ENCODE data around the gene ELOVL1. TPM values are rescaled to one million over a fixed set of nuclear protein-coding genes. Genes with fewer than 3 reads are reported as not detected.

The ELOVL1 gene
- total RNA-seq, 1 experiment from 2014 or later = 128 TPM

DNA sequence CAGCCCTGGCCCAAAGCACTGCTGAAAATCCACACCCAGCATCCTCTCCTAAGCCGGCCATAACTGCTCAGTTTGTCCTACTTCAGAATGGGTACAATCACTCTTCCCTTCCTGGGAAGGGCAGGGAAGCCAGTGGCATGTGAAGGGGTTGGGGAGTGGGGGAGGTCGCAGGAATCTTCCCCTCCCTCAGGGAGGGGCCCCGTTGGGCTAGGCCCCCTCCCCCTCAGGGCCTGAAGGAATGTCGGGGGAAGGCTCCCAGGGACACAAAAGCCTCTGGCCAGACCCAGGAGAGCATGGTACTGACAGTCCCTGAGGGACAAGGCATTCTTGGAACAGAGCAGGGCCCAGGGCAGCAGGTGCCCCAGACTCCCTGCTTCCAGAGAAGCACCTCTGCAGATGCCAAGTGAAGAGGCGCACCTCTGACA lies 1.2 kb downstream of the ELOVL1 start:
- Histone ChIP-seq H3K9me3 (ENCODE audit: low read length) (no peaks in the 10 kb centered on the region), H3K4me1 (ENCODE audit: insufficient read depth, low read length) (peaks cover 44% of the 10 kb centered on the region), H3K79me2 (ENCODE audit: low read length) (peaks cover 65% of the 10 kb centered on the region), H3K36me3 (ENCODE audit: low read depth, low read length) (peaks cover 28% of the 10 kb centered on the region), H3K9me2 (replicated peaks; ENCODE audit: low read length) (no peaks in the 10 kb centered on the region), H3K4me2 (ENCODE audit: low read length) (peak overlapping the region; percentile 97), H3K27ac (ENCODE audit: low read length) (peak overlapping the region; percentile 88), H3K27me3 (ENCODE audit: low read length) (no peaks in the 10 kb centered on the region), H3K4me3 (ENCODE audit: low read length) (peak overlapping the region; percentile 86), H4K20me1 (ENCODE audit: low read length) (no peaks in the 10 kb centered on the region), H3F3A (ENCODE audit: low read length, unreplicated experiment) (peaks cover 11% of the 10 kb centered on the region), H3K9ac (ENCODE audit: low read length) (peak overlapping the region; percentile 91), H2AFZ (ENCODE audit: low read length) (no peak overlapping the region)
- POLR2A ChIA-PET (ENCODE audit: unreplicated experiment) = interaction anchor here (0.5 to 0.7 kb wide), 2 partner anchors 17 to 159 kb away, joined by 4 read pairs; no protein-coding TSS in a partner anchor
- no TSS peak for BruUV-seq (replicated peaks)
- ATAC-seq (peak; percentile 1), DNase-seq (peak; percentile 51)
- intact Hi-C loops (cut with micrococcal nuclease) = no loop called here
- CTCF ChIA-PET = no interaction called here
- TF ChIP-seq EZH2 (IDR thresholded peaks at IDR 0.05; ENCODE audit: low read length, unreplicated experiment) = no peak
- TF ChIP-seq EZH2phosphoT487 (IDR thresholded peaks at IDR 0.05; ENCODE audit: borderline replicate concordance, low read length) = no peak
- TF ChIP-seq, protein P1, sequence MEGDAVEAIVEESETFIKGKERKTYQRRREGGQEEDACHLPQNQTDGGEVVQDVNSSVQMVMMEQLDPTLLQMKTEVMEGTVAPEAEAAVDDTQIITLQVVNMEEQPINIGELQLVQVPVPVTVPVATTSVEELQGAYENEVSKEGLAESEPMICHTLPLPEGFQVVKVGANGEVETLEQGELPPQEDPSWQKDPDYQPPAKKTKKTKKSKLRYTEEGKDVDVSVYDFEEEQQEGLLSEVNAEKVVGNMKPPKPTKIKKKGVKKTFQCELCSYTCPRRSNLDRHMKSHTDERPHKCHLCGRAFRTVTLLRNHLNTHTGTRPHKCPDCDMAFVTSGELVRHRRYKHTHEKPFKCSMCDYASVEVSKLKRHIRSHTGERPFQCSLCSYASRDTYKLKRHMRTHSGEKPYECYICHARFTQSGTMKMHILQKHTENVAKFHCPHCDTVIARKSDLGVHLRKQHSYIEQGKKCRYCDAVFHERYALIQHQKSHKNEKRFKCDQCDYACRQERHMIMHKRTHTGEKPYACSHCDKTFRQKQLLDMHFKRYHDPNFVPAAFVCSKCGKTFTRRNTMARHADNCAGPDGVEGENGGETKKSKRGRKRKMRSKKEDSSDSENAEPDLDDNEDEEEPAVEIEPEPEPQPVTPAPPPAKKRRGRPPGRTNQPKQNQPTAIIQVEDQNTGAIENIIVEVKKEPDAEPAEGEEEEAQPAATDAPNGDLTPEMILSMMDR (conservative IDR thresholded peaks at IDR 0.05; ENCODE audit: low read depth, low read length) = no peak

DNA sequence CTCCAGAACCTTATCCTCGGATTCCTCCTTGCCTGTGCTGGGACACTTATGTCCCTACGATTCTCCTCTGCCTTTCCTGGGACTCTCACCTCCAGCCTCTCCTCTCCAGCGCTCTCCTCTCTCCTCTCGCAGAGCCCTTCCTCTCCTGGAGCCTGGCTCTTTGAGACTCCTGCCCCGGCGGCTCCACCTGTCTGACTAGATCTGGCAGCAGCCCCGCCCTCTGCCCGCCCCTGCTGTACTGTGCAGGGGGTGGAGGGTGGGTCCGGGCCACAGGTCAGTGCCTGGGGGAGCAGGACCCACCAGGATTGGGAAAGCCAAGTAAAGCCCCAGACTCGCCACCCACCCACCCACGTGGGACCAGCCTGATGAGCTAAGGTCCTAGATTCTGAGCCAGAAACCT lies 1.6 kb downstream of the ELOVL1 start:
- intact Hi-C loops (cut with micrococcal nuclease) = no loop called here
- peaks cover 65% of the 10 kb centered on the region for H3K79me2 ChIP-seq (ENCODE audit: low read length)
- H3K9ac ChIP-seq (ENCODE audit: low read length) = peak overlapping the region; percentile 91
- H3K27ac ChIP-seq (ENCODE audit: low read length) = peak overlapping the region; percentile 88
- H3K4me1 ChIP-seq (ENCODE audit: insufficient read depth, low read length) = peaks cover 44% of the 10 kb centered on the region
- H3K4me3 ChIP-seq (ENCODE audit: low read length) = peak overlapping the region; percentile 86
- TF ChIP-seq, protein P1 (conservative IDR thresholded peaks at IDR 0.05; ENCODE audit: low read depth, low read length) = no peak
- TF ChIP-seq EZH2phosphoT487 (IDR thresholded peaks at IDR 0.05; ENCODE audit: borderline replicate concordance, low read length) = no peak
- no peak for TF ChIP-seq EZH2 (IDR thresholded peaks at IDR 0.05; ENCODE audit: low read length, unreplicated experiment)
- peaks cover 11% of the 10 kb centered on the region for H3F3A ChIP-seq (ENCODE audit: low read length, unreplicated experiment)
- peaks cover 32% of the 10 kb centered on the region for H3K36me3 ChIP-seq (ENCODE audit: low read depth, low read length)
- H3K4me2 ChIP-seq (ENCODE audit: low read length) = peak overlapping the region; percentile 97
- peaks cover 4% of the 10 kb centered on the region; the same call in 1 of the 2 replicates for H4K20me1 ChIP-seq (ENCODE audit: low read length)
- no peaks in the 10 kb centered on the region for H3K9me3 ChIP-seq (ENCODE audit: low read length)
- no peaks in the 10 kb centered on the region for H3K9me2 ChIP-seq (replicated peaks; ENCODE audit: low read length)
- POLR2A ChIA-PET (ENCODE audit: unreplicated experiment) = no interaction called here
- no peaks in the 10 kb centered on the region for H3K27me3 ChIP-seq (ENCODE audit: low read length)
- CTCF ChIA-PET = no interaction called here
- peak; percentile 21 for ATAC-seq
- no TSS peak for BruUV-seq (replicated peaks)
- DNase-seq = peak; percentile 77
- no peak overlapping the region for H2AFZ ChIP-seq (ENCODE audit: low read length)

DNA sequence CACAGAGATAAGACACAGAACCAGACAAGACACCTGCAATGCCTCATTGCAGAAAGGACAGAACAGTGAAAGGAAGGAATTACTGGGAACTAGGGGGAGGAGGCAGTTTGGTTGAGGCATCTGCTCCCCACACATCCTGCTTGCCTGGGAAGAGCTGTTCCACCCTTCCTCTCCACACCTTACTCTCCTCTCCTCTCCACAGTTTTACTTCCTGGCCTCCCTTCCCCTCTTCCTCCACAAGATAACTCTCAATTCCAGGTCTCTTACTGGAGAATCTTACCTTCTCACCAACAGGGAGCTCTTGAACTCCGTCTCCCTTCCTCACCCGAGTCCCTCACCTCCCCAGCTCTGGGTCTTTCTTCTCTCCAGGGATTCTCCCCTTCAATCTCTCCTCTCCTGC lies 2.1 kb downstream of the ELOVL1 start:
- H3K4me3 ChIP-seq (ENCODE audit: low read length) = peak overlapping the region; percentile 86
- H3K4me1 ChIP-seq (ENCODE audit: insufficient read depth, low read length) = peaks cover 44% of the 10 kb centered on the region
- CTCF ChIA-PET = no interaction called here
- no peaks in the 10 kb centered on the region for H3K27me3 ChIP-seq (ENCODE audit: low read length)
- ATAC-seq (no peak), DNase-seq (no peak)
- H3K79me2 ChIP-seq (ENCODE audit: low read length) = peaks cover 66% of the 10 kb centered on the region
- peaks cover 7% of the 10 kb centered on the region for H4K20me1 ChIP-seq (ENCODE audit: low read length)
- peak overlapping the region; percentile 88 for H3K27ac ChIP-seq (ENCODE audit: low read length)
- intact Hi-C loops (cut with micrococcal nuclease) = no loop called here
- no peaks in the 10 kb centered on the region for H3K9me2 ChIP-seq (replicated peaks; ENCODE audit: low read length)
- TF ChIP-seq EZH2phosphoT487 (IDR thresholded peaks at IDR 0.05; ENCODE audit: borderline replicate concordance, low read length) (no peak), EZH2 (IDR thresholded peaks at IDR 0.05; ENCODE audit: low read length, unreplicated experiment) (no peak)
- TF ChIP-seq, protein P1 (conservative IDR thresholded peaks at IDR 0.05; ENCODE audit: low read depth, low read length) = no peak
- peak overlapping the region; percentile 91 for H3K9ac ChIP-seq (ENCODE audit: low read length)
- no TSS peak for BruUV-seq (replicated peaks)
- POLR2A ChIA-PET (ENCODE audit: unreplicated experiment) = no interaction called here
- peak overlapping the region; percentile 97 for H3K4me2 ChIP-seq (ENCODE audit: low read length)
- no peak overlapping the region for H2AFZ ChIP-seq (ENCODE audit: low read length)
- peaks cover 11% of the 10 kb centered on the region for H3F3A ChIP-seq (ENCODE audit: low read length, unreplicated experiment)
- no peaks in the 10 kb centered on the region for H3K9me3 ChIP-seq (ENCODE audit: low read length)
- peaks cover 37% of the 10 kb centered on the region for H3K36me3 ChIP-seq (ENCODE audit: low read depth, low read length)
